C4-2B (cell line): ENCODE data around the gene EEF2K.

ENCODE experiments used
- CTCF ChIP-seq: fragments of 450-650 bp; conservative IDR thresholded peaks from 2 replicates; pipeline ENCODE4 v1.5.1; 2017; ENCODE audit warnings: mild to moderate bottlenecking
- ZFX ChIP-seq: fragments of 450-650 bp; IDR thresholded peaks from 2 replicates; pipeline ENCODE4 v1.6.1; 2017

- TF ChIP-seq CTCF, result no peak
- TF ChIP-seq ZFX, result no peak
These were observed 109.9 kb downstream of the EEF2K start for GRCh38 chr16:22315979-22316378.
